ENCODE measurements around the gene ABCC8. TPM values are rescaled to one million over a fixed set of nuclear protein-coding genes. Genes with fewer than 3 reads are reported as not detected.

Gene ABCC8
- total RNA-seq, 1 donor from 2014 or later: 4.9 TPM

- H3K9me3 ChIP-seq: peaks cover 25% of the 10 kb centered on the region
- ATAC-seq (no peak), DNase-seq (no peak)
- no peaks in the 10 kb centered on the region for H3K27me3 ChIP-seq (ENCODE audit: low read depth)
- no peaks in the 10 kb centered on the region for H3K36me3 ChIP-seq
- no peak overlapping the region for H3K27ac ChIP-seq
- H3K4me3 ChIP-seq: no peak overlapping the region
- no peaks in the 10 kb centered on the region for H3K4me1 ChIP-seq
- TF ChIP-seq CTCF (IDR thresholded peaks at IDR 0.05): no peak
- intact Hi-C loops (cut with DNase I): no loop called here
Measured at GRCh38 chr11:17376493-17376892, 100.2 kb downstream of the ABCC8 start.

GRCh38 chr11:17375547-17375946 lies 101.1 kb downstream of the ABCC8 start:
- ATAC-seq (no peak), DNase-seq (no peak)
- H3K4me3 ChIP-seq: no peak overlapping the region
- H3K9me3 ChIP-seq: peaks cover 34% of the 10 kb centered on the region
- no peak overlapping the region for H3K27ac ChIP-seq
- H3K36me3 ChIP-seq: no peaks in the 10 kb centered on the region
- H3K27me3 ChIP-seq (ENCODE audit: low read depth): no peaks in the 10 kb centered on the region
- intact Hi-C loops (cut with DNase I): no loop called here
- no peaks in the 10 kb centered on the region for H3K4me1 ChIP-seq
- TF ChIP-seq CTCF (IDR thresholded peaks at IDR 0.05): no peak

DNA sequence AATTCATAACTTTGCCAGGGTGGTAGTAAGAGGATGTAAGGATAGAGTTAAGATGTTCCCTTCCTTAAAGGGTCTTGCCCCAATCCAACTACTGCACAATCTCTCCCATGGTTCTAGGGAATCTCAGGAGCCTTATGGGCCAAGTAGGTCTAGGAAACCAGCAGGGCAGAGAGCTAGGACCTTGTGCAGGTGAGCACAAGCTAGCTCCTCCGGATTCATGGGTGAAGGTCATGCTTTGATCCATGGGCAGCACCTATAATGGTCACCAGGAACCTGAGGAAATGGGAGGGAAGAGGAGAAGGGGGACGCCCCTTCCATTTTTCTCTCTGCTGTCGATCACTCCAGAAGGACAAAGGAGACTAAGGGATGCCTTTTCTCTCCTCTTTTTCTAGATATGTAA lies 105.0 kb downstream of the ABCC8 start:
- Histone ChIP-seq H3K27ac (no peak overlapping the region), H3K4me1 (no peaks in the 10 kb centered on the region), H3K36me3 (peaks cover 7% of the 10 kb centered on the region), H3K9me3 (peaks cover 53% of the 10 kb centered on the region), H3K4me3 (no peak overlapping the region), H3K27me3 (ENCODE audit: low read depth) (no peaks in the 10 kb centered on the region)
- intact Hi-C loops (cut with DNase I): no loop called here
- no peak for DNase-seq
- ATAC-seq: no peak
- no peak for TF ChIP-seq CTCF (IDR thresholded peaks at IDR 0.05)

- intact Hi-C loops (cut with DNase I): no loop called here
Measured at GRCh38 chr11:17369684-17370243, 106.9 kb downstream of the ABCC8 start.

DNA sequence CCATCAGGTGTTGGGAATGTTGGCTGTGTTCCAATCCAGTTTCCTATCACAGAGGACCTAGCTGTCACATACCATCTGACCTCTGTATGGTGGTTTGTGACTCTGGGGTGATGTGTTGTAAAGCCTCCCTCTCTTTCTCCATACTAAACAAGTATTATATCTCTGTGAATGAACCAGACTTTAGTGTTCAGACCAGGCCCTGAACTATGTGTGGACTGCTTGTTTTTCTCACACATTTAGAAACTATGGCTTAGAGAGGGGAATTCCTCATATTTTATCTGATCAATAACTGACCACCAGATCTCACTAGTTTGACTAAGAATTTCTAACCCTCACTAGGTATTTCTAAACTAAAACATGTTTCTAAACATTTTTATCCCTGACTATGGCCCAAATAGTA lies 107.6 kb downstream of the ABCC8 start:
- no peak overlapping the region for H3K27ac ChIP-seq
- ATAC-seq (no peak), DNase-seq (no peak)
- H3K4me1 ChIP-seq: no peaks in the 10 kb centered on the region
- peaks cover 7% of the 10 kb centered on the region for H3K36me3 ChIP-seq
- no peak for TF ChIP-seq CTCF (IDR thresholded peaks at IDR 0.05)
- H3K9me3 ChIP-seq: peaks cover 53% of the 10 kb centered on the region
- H3K4me3 ChIP-seq: no peak overlapping the region
- no peaks in the 10 kb centered on the region for H3K27me3 ChIP-seq (ENCODE audit: low read depth)
- intact Hi-C loops (cut with DNase I): no loop called here

More at GRCh38 chr11:17369684-17370243, 106.9 kb downstream of the ABCC8 start:
- DNase-seq (no peak), ATAC-seq (no peak)
- no peaks in the 10 kb centered on the region for H3K27me3 ChIP-seq (ENCODE audit: low read depth)
- no peak for TF ChIP-seq CTCF (IDR thresholded peaks at IDR 0.05)
- peaks cover 7% of the 10 kb centered on the region for H3K36me3 ChIP-seq
- no peak overlapping the region for H3K4me3 ChIP-seq
- no peaks in the 10 kb centered on the region for H3K4me1 ChIP-seq
- no peak overlapping the region for H3K27ac ChIP-seq
- peaks cover 53% of the 10 kb centered on the region for H3K9me3 ChIP-seq
